PFSK-1 (cell line): Measurements from ENCODE around the gene ABCF2.

Experiments used
- FOXP2 ChIP-seq: optimal IDR thresholded peaks from 2 replicates; pipeline ENCODE3; 2011; ENCODE audit warnings: borderline replicate concordance, control low read depth, inconsistent platforms; ENCODE audit not compliant: insufficient read depth; ENCODE audit errors: extremely low read length, extremely low read depth
- POLR2AphosphoS5 ChIP-seq: IDR thresholded peaks from 2 replicates; pipeline ENCODE4 v1.6.1; 2012; ENCODE audit warnings: low read depth, mild to moderate bottlenecking, control low read depth, low read length, moderate library complexity
- SIN3A ChIP-seq: IDR thresholded peaks from 2 replicates; pipeline ENCODE4 v1.6.1; 2012; ENCODE audit warnings: mild to moderate bottlenecking, low read length, moderate library complexity, borderline replicate concordance; ENCODE audit not compliant: insufficient read depth
- TAF1 ChIP-seq: IDR thresholded peaks from 2 replicates; pipeline ENCODE4 v1.6.1; 2012; ENCODE audit warnings: low read length, control low read depth, borderline replicate concordance; ENCODE audit not compliant: insufficient read depth
- TF ChIP-seq, protein P1 (sequence below), 2 experiments: IDR thresholded peaks; 2 replicates each; pipeline versions ENCODE4 v1.6.1 to v1.8.0; 2011 to 2012; ENCODE audit warnings: low read depth in 2 of 2, low read length in 2 of 2, control low read depth in 1 of 2, inconsistent platforms in 1 of 2, mild to moderate bottlenecking in 1 of 2, moderate library complexity in 1 of 2; ENCODE audit not compliant: insufficient read depth in 1 of 2

Gene ABCF2

DNA sequence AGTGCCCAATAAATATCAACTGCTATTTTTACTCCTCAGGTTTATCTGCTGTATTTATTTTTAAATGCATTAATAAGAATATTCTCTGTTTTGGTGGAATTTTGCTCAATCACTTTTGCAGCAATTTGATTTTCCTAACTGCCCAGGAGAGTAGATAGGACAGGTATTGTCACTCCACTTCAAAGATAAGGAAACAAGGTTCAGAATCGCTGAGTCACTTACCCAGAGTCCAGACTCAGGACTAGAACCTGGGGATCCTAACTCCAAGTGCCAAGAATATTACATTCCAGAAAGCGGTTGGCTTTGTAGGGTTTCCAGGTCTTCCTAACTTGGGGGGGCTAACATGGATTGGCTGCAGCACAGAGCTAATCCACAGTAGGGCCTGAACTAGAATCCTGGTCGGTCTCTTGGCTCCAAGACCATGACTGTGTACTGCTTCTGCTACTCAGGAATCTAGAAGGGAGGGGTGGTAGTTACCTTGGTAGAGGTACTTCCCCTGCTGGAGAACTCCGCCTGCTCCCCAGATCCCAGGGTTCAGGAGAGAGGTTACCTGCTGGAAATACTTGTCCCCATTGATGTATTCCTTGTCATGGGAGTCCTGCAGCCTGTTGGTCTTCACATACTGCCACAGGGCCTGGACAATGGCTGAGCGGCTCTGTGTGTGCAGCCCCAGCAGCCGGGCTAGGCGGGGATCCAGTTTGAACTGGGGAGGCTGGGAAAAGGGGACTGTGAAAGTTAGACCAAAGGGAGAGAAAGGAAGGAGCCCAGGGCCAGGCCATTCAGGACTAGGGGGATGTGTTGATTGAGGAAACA is 14.1 kb upstream of the ABCF2 start:
- TF ChIP-seq FOXP2 (no peak), POLR2AphosphoS5 (no peak), TAF1 (no peak), SIN3A (no peak)
- TF ChIP-seq, protein P1, sequence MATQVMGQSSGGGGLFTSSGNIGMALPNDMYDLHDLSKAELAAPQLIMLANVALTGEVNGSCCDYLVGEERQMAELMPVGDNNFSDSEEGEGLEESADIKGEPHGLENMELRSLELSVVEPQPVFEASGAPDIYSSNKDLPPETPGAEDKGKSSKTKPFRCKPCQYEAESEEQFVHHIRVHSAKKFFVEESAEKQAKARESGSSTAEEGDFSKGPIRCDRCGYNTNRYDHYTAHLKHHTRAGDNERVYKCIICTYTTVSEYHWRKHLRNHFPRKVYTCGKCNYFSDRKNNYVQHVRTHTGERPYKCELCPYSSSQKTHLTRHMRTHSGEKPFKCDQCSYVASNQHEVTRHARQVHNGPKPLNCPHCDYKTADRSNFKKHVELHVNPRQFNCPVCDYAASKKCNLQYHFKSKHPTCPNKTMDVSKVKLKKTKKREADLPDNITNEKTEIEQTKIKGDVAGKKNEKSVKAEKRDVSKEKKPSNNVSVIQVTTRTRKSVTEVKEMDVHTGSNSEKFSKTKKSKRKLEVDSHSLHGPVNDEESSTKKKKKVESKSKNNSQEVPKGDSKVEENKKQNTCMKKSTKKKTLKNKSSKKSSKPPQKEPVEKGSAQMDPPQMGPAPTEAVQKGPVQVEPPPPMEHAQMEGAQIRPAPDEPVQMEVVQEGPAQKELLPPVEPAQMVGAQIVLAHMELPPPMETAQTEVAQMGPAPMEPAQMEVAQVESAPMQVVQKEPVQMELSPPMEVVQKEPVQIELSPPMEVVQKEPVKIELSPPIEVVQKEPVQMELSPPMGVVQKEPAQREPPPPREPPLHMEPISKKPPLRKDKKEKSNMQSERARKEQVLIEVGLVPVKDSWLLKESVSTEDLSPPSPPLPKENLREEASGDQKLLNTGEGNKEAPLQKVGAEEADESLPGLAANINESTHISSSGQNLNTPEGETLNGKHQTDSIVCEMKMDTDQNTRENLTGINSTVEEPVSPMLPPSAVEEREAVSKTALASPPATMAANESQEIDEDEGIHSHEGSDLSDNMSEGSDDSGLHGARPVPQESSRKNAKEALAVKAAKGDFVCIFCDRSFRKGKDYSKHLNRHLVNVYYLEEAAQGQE (IDR thresholded peaks at IDR 0.05; ENCODE audit: insufficient read depth in 1 of 2, low read depth in 2 of 2, low read length in 2 of 2) = no peak

DNA sequence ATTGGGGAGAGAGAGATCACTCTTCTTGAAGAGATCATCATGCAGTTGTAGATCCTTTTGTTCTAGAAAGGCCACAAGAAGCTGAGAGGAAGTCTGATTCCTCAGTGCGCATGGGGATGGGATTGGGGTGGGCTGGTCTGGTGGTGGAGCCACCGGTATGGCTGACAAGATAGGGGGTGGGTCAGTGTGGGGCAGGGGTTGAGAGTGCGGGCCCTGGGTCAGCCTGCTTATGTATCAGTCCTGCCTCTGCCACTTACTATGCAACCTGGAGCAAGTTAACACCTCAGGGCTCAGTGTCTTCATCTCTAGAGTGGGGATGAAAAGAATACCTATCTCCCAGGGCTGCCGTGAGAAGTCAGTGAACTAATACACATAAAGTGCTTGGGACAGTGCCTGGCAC is 13.5 kb upstream of the ABCF2 start:
- no peak for TF ChIP-seq POLR2AphosphoS5
- TF ChIP-seq SIN3A = no peak
- TF ChIP-seq FOXP2 = no peak
- TF ChIP-seq, protein P1 (IDR thresholded peaks at IDR 0.05; ENCODE audit: insufficient read depth in 1 of 2, low read depth in 2 of 2, low read length in 2 of 2) = no peak
- no peak for TF ChIP-seq TAF1

DNA sequence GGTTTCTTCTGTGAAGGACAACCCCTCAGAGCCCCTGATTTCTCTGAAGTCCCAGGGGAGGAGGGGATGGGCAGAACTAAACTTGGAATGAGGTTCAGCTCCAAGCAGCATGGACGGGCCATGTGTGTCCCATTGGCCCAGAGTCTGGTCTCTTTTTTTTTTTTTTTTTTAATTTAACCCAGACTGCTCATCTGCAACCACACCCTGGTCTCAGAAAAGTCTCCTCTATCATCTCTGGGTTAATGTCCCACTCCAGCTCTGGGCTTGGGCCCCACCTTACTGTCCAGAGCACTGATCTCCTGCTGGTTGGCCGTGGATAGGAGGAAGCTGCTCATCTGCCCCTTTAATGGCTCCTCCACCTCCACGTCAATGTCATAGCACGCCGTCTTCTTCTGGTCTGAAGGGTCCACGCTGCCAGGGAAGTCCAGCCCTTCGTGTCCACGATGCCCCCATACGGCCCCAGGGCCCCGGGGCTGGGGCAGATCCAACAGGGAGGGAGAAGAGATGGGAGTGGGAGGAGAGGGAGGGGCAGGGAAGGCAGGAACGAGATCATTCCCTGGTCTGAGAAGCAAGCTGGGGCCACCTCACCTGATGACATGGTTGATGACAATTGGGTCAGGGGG is 12.9 kb upstream of the ABCF2 start:
- TF ChIP-seq POLR2AphosphoS5 (no peak), TAF1 (no peak), SIN3A (no peak), FOXP2 (no peak)
- TF ChIP-seq, protein P1 (IDR thresholded peaks at IDR 0.05; ENCODE audit: insufficient read depth in 1 of 2, low read depth in 2 of 2, low read length in 2 of 2) = no peak

DNA sequence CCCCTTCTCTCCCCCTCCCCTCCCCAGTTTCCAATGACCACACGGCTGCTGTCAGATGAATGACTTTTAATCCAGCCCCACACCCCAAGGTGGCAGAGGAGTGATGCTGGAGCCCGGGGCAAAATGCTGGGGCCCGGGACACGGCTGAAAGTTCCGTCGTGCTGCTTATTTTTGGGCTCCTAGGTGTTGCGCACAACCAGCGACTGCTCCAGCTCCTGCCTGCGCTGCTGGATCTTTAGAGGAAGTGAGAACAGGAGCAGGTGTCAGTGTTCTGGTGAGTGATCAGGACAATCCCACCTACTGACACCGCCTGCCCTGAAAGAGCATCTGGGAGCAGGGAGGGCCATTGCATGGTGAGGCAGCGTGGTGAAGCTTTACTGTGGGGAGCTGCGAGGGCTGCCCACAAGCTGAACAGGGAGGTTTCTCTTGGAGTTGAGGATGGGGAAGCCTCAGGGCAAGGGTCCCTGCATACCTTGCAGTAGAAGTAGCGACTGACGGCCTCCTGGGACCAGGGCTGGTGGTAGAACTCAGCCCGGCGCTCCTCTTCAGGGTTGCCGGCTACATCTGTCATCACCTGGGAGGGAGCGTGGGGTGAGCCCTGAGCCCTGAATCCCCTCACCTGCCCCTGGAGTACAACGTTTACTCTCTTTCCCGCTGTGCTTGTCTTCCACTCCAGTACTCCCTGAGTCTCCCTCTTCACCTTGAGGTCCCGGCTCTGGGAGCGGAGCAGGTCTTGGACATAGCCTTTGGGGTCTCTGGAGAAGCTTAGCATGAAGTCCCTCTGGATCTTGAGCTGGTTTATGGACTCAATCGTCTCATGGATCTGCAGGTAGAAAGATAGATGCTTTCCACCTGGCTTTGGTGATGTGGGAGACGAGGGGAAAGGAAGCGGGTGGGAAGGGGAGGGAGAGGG is 12.2 kb upstream of the ABCF2 start:
- TF ChIP-seq, protein P1 (IDR thresholded peaks at IDR 0.05; ENCODE audit: insufficient read depth in 1 of 2, low read depth in 2 of 2, low read length in 2 of 2) = no peak
- no peak for TF ChIP-seq FOXP2
- TF ChIP-seq SIN3A = no peak
